Chondrocyte (in vitro differentiated cells): ENCODE data around the gene ZFHX3. TPM values are rescaled to one million over a fixed set of nuclear protein-coding genes. Genes with fewer than 3 reads are reported as not detected.

Experiments
- DNase-seq: peaks from one replicate; pipeline ENCODE4 v3.0.0; 2021; ENCODE audit warnings: mixed read lengths, low spot score
- H3K27ac Mint-ChIP-seq: one replicate; pipeline ENCODE4 v1.8.0; 2021; ENCODE audit warnings: mild to moderate bottlenecking, moderate library complexity, mixed read lengths; ENCODE audit not compliant: unreplicated experiment
- H3K27me3 Mint-ChIP-seq: 2 replicates; pipeline ENCODE4 v1.8.0; 2021; ENCODE audit warnings: low read depth, mixed read lengths
- H3K36me3 Mint-ChIP-seq: 2 replicates; pipeline ENCODE4 v1.8.0; 2021; ENCODE audit warnings: low read depth, mixed read lengths
- H3K4me1 Mint-ChIP-seq: 2 replicates; pipeline ENCODE4 v1.8.0; 2021; ENCODE audit warnings: low read depth, mild to moderate bottlenecking, mixed read lengths
- H3K4me3 Mint-ChIP-seq: one replicate; pipeline ENCODE4 v1.8.0; 2021; ENCODE audit warnings: mild to moderate bottlenecking, moderate library complexity, mixed read lengths; ENCODE audit not compliant: unreplicated experiment
- H3K9me3 Mint-ChIP-seq: 2 replicates; pipeline ENCODE4 v1.8.0; 2021; ENCODE audit warnings: low read depth, mixed read lengths
- CTCF ChIP-seq: fragments of 200-600 bp; sonication (generic); IDR thresholded peaks from 2 replicates; pipeline ENCODE4 v1.5.0; 2021; ENCODE audit warnings: antibody characterized with exemption, mild to moderate bottlenecking, moderate library complexity
- total RNA-seq: library from RNA; stranded (reverse); gene quantifications from 3 replicates; pipeline ENCODE4 v1.2.1, GENCODE V29; 2021

Gene ZFHX3
- total RNA-seq, 1 donor from 2014 or later: 86.8 TPM

- H3K27me3 Mint-ChIP-seq: no peaks in the 10 kb centered on the region
Measured at GRCh38 chr16:72860726-72861562, 187.0 kb downstream of the ZFHX3 start.

GRCh38 chr16:72859581-72859980, 188.3 kb downstream of the ZFHX3 start:
- Mint-ChIP-seq H3K27ac (peak overlapping the region; percentile 98), H3K9me3 (no peaks in the 10 kb centered on the region), H3K4me3 (peak overlapping the region; percentile 55), H3K4me1 (peaks cover 60% of the 10 kb centered on the region), H3K36me3 (peaks cover 14% of the 10 kb centered on the region), H3K27me3 (no peaks in the 10 kb centered on the region)
- no peak for DNase-seq
- no peak for TF ChIP-seq CTCF

More at GRCh38 chr16:72860726-72861562, 187.0 kb downstream of the ZFHX3 start:
- no peak for TF ChIP-seq CTCF
- H3K27ac Mint-ChIP-seq: peak overlapping the region; percentile 98
- H3K9me3 Mint-ChIP-seq: no peaks in the 10 kb centered on the region
- H3K4me1 Mint-ChIP-seq: peaks cover 53% of the 10 kb centered on the region
- DNase-seq: no peak
- H3K36me3 Mint-ChIP-seq: peaks cover 18% of the 10 kb centered on the region
- H3K4me3 Mint-ChIP-seq: no peak overlapping the region

GRCh38 chr16:72858665-72859493, 189.0 kb downstream of the ZFHX3 start:
- no peak for DNase-seq
- Mint-ChIP-seq H3K4me3 (peak overlapping the region; percentile 55), H3K27ac (peak overlapping the region; percentile 98), H3K36me3 (peaks cover 12% of the 10 kb centered on the region), H3K9me3 (no peaks in the 10 kb centered on the region), H3K4me1 (peaks cover 67% of the 10 kb centered on the region), H3K27me3 (no peaks in the 10 kb centered on the region)
- TF ChIP-seq CTCF: peak; percentile 15

- peaks cover 76% of the 10 kb centered on the region for H3K4me1 Mint-ChIP-seq
- no peaks in the 10 kb centered on the region for H3K27me3 Mint-ChIP-seq
- H3K4me3 Mint-ChIP-seq: peak overlapping the region; percentile 55
- DNase-seq: peak; percentile 52
- peaks cover 13% of the 10 kb centered on the region for H3K36me3 Mint-ChIP-seq
- peak overlapping the region; percentile 98 for H3K27ac Mint-ChIP-seq
- no peaks in the 10 kb centered on the region for H3K9me3 Mint-ChIP-seq
- no peak for TF ChIP-seq CTCF
Measured at GRCh38 chr16:72857834-72858664, 189.9 kb downstream of the ZFHX3 start.
